Astrocyte (in vitro differentiated cells and primary cell): ENCODE results near the gene NOX3. TPM values are rescaled to one million over a fixed set of nuclear protein-coding genes. Genes with fewer than 3 reads are reported as not detected.

Experiments used
- DNase-seq: peaks from one replicate; pipeline ENCODE4 v3.0.0-alpha.2; 2010; ENCODE audit warnings: low read depth
- FAIRE-seq: peaks from 2 replicates; lab custom pipeline; 2011; peaks lifted over from hg19 to GRCh38; lab: Jason Lieb, UNC
- H2AFZ ChIP-seq: 2 replicates; pipeline ENCODE4 v1.6.0; 2012; ENCODE audit warnings: low read depth, low read length, inconsistent platforms
- H3K27ac ChIP-seq: 2 replicates; pipeline ENCODE4 v1.5.1; 2011; ENCODE audit warnings: low read depth, low read length, inconsistent platforms
- H3K27me3 ChIP-seq: 2 replicates; pipeline ENCODE4 v1.6.0; 2011; ENCODE audit warnings: low read length, inconsistent platforms; ENCODE audit not compliant: insufficient read depth
- H3K36me3 ChIP-seq: 2 replicates; pipeline ENCODE4 v1.5.1; 2011; ENCODE audit warnings: low read length, inconsistent platforms; ENCODE audit not compliant: insufficient read depth
- H3K4me1 ChIP-seq: 2 replicates; pipeline ENCODE4 v1.5.1; 2011; ENCODE audit warnings: low read length, inconsistent platforms; ENCODE audit not compliant: insufficient read depth
- H3K4me2 ChIP-seq: 2 replicates; pipeline ENCODE4 v1.6.0; 2012; ENCODE audit warnings: low read length, inconsistent platforms
- H3K4me3 ChIP-seq: 2 replicates; pipeline ENCODE4 v1.5.1; 2011; ENCODE audit warnings: low read depth, mild to moderate bottlenecking, low read length, inconsistent platforms; ENCODE audit not compliant: insufficient read depth
- H3K79me2 ChIP-seq: 2 replicates; pipeline ENCODE4 v1.6.0; 2012; ENCODE audit warnings: mild to moderate bottlenecking, low read length, inconsistent platforms; ENCODE audit not compliant: insufficient read depth
- H3K9ac ChIP-seq: 2 replicates; pipeline ENCODE4 v1.6.0; 2012; ENCODE audit warnings: mild to moderate bottlenecking, low read length, inconsistent platforms
- H3K9me3 ChIP-seq: 2 replicates; pipeline ENCODE4 v1.5.1; 2012; ENCODE audit warnings: low read depth, mild to moderate bottlenecking, low read length, inconsistent platforms; ENCODE audit not compliant: insufficient read depth
- H4K20me1 ChIP-seq: 2 replicates; pipeline ENCODE4 v1.6.0; 2012; ENCODE audit warnings: low read length, inconsistent platforms; ENCODE audit not compliant: insufficient read depth
- H3K27ac Mint-ChIP-seq: one replicate; pipeline ENCODE4 v1.8.0; 2021; ENCODE audit warnings: mild to moderate bottlenecking, mixed read lengths; ENCODE audit not compliant: unreplicated experiment
- H3K27me3 Mint-ChIP-seq: one replicate; pipeline ENCODE4 v1.8.0; 2021; ENCODE audit warnings: low read depth, mixed read lengths; ENCODE audit not compliant: unreplicated experiment
- H3K36me3 Mint-ChIP-seq: one replicate; pipeline ENCODE4 v1.8.0; 2021; ENCODE audit warnings: low read depth, mixed read lengths; ENCODE audit not compliant: unreplicated experiment
- H3K4me1 Mint-ChIP-seq: one replicate; pipeline ENCODE4 v1.8.0; 2021; ENCODE audit warnings: low read depth, mixed read lengths; ENCODE audit not compliant: unreplicated experiment
- H3K4me3 Mint-ChIP-seq: one replicate; pipeline ENCODE4 v1.8.0; 2021; ENCODE audit warnings: mild to moderate bottlenecking, moderate library complexity, mixed read lengths; ENCODE audit not compliant: unreplicated experiment
- H3K9me3 Mint-ChIP-seq: one replicate; pipeline ENCODE4 v1.8.0; 2021; ENCODE audit warnings: mild to moderate bottlenecking, mixed read lengths; ENCODE audit not compliant: unreplicated experiment
- EZH2 ChIP-seq: IDR thresholded peaks from 2 replicates; pipeline ENCODE4 v1.6.1; 2012; ENCODE audit warnings: mild to moderate bottlenecking, low read length, inconsistent platforms; ENCODE audit not compliant: insufficient read depth
- total RNA-seq: library from RNA; stranded (reverse); gene quantifications from 2 replicates; pipeline ENCODE4 v1.2.1, GENCODE V29; 2021
- TF ChIP-seq, protein P1 (sequence below): IDR thresholded peaks from 2 replicates; pipeline ENCODE4 v1.5.1; 2011; ENCODE audit warnings: low read depth, mild to moderate bottlenecking, inconsistent platforms, low read length, moderate library complexity; ENCODE audit not compliant: insufficient read depth

NOX3 gene
- total RNA-seq, 1 donor from 2014 or later: 0.30 TPM

- Histone ChIP-seq H3K4me2 (no peak overlapping the region), H3K36me3 (no peaks in the 10 kb centered on the region), H3K4me1 (no peaks in the 10 kb centered on the region), H4K20me1 (no peaks in the 10 kb centered on the region), H3K79me2 (no peaks in the 10 kb centered on the region), H3K27ac (no peak overlapping the region), H2AFZ (no peak overlapping the region), H3K27me3 (no peaks in the 10 kb centered on the region), H3K4me3 (no peak overlapping the region), H3K9me3 (no peaks in the 10 kb centered on the region), H3K9ac (no peak overlapping the region)
- TF ChIP-seq EZH2: no peak
- TF ChIP-seq, protein P1, sequence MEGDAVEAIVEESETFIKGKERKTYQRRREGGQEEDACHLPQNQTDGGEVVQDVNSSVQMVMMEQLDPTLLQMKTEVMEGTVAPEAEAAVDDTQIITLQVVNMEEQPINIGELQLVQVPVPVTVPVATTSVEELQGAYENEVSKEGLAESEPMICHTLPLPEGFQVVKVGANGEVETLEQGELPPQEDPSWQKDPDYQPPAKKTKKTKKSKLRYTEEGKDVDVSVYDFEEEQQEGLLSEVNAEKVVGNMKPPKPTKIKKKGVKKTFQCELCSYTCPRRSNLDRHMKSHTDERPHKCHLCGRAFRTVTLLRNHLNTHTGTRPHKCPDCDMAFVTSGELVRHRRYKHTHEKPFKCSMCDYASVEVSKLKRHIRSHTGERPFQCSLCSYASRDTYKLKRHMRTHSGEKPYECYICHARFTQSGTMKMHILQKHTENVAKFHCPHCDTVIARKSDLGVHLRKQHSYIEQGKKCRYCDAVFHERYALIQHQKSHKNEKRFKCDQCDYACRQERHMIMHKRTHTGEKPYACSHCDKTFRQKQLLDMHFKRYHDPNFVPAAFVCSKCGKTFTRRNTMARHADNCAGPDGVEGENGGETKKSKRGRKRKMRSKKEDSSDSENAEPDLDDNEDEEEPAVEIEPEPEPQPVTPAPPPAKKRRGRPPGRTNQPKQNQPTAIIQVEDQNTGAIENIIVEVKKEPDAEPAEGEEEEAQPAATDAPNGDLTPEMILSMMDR: no peak
- no peak overlapping the region for H3K27ac Mint-ChIP-seq
- no peaks in the 10 kb centered on the region for H3K36me3 Mint-ChIP-seq
- H3K4me1 Mint-ChIP-seq: no peaks in the 10 kb centered on the region
- no peak overlapping the region for H3K4me3 Mint-ChIP-seq
- no peaks in the 10 kb centered on the region for H3K27me3 Mint-ChIP-seq
- no peak for FAIRE-seq
- peak; percentile 18 for DNase-seq
- H3K9me3 Mint-ChIP-seq: no peaks in the 10 kb centered on the region
Observed at GRCh38 chr6:155412335-155412734, 43.3 kb downstream of the NOX3 start.

- H3K27ac ChIP-seq: no peak overlapping the region
- no peak overlapping the region for H3K4me2 ChIP-seq
- Mint-ChIP-seq H3K4me3 (no peak overlapping the region), H3K4me1 (no peaks in the 10 kb centered on the region), H3K36me3 (no peaks in the 10 kb centered on the region), H3K9me3 (no peaks in the 10 kb centered on the region), H3K27ac (no peak overlapping the region), H3K27me3 (no peaks in the 10 kb centered on the region)
- H4K20me1 ChIP-seq: no peaks in the 10 kb centered on the region
- DNase-seq (no peak), FAIRE-seq (no peak)
- H3K27me3 ChIP-seq: no peaks in the 10 kb centered on the region
- H3K36me3 ChIP-seq: no peaks in the 10 kb centered on the region
- H3K4me3 ChIP-seq: no peak overlapping the region
- no peak overlapping the region for H3K9ac ChIP-seq
- no peak for TF ChIP-seq EZH2
- TF ChIP-seq, protein P1: no peak
- H2AFZ ChIP-seq: no peak overlapping the region
- H3K79me2 ChIP-seq: no peaks in the 10 kb centered on the region
- H3K4me1 ChIP-seq: no peaks in the 10 kb centered on the region
- H3K9me3 ChIP-seq: no peaks in the 10 kb centered on the region
Observed at GRCh38 chr6:155411154-155412052, 44.2 kb downstream of the NOX3 start.

GRCh38 chr6:155409391-155409790, 46.2 kb downstream of the NOX3 start:
- H2AFZ ChIP-seq: no peak overlapping the region
- no peaks in the 10 kb centered on the region for H3K9me3 Mint-ChIP-seq
- DNase-seq (no peak), FAIRE-seq (no peak)
- no peaks in the 10 kb centered on the region for H3K36me3 Mint-ChIP-seq
- H4K20me1 ChIP-seq: no peaks in the 10 kb centered on the region
- no peaks in the 10 kb centered on the region for H3K4me1 Mint-ChIP-seq
- H3K27ac Mint-ChIP-seq: no peak overlapping the region
- H3K36me3 ChIP-seq: no peaks in the 10 kb centered on the region
- H3K4me2 ChIP-seq: no peak overlapping the region
- no peak overlapping the region for H3K9ac ChIP-seq
- H3K9me3 ChIP-seq: no peaks in the 10 kb centered on the region
- no peaks in the 10 kb centered on the region for H3K27me3 Mint-ChIP-seq
- no peak overlapping the region for H3K4me3 ChIP-seq
- no peaks in the 10 kb centered on the region for H3K4me1 ChIP-seq
- H3K27me3 ChIP-seq: no peaks in the 10 kb centered on the region
- no peak overlapping the region for H3K4me3 Mint-ChIP-seq
- no peak for TF ChIP-seq EZH2
- TF ChIP-seq, protein P1: no peak
- H3K79me2 ChIP-seq: no peaks in the 10 kb centered on the region
- no peak overlapping the region for H3K27ac ChIP-seq
